Astrocyte of the spinal cord (primary cell): ENCODE measurements around the gene FFAR3.

Experiments
- DNase-seq: peaks from one replicate; pipeline ENCODE4 v3.0.0; 2011; ENCODE audit warnings: low read depth, low spot score
- H3K4me3 ChIP-seq: 2 replicates; pipeline ENCODE4 v1.5.1; 2011; ENCODE audit warnings: low read depth, mild to moderate bottlenecking, low read length, moderate library complexity
- in situ Hi-C: cut with HindIII; loops from 2 replicates; pipeline ENCODE4 v1.10.0; 2017; ENCODE audit warnings: low sequenced_read_pairs
- TF ChIP-seq, protein P1 (sequence below): IDR thresholded peaks from 2 replicates; pipeline ENCODE4 v1.5.1; 2012; ENCODE audit warnings: low read depth, mild to moderate bottlenecking, low read length, inconsistent platforms

FFAR3 gene

GRCh38 chr19:35357867-35358573 is at the start of gene FFAR3:
FFAR3 (plus strand) TSS chr19:35358460; CDS start chr19:35358891, 431 bp downstream.
- no peak within 1 kb of the TSS for H3K4me3 ChIP-seq
- no peak for DNase-seq
- in situ Hi-C loops: no loop called here
- TF ChIP-seq, protein P1, sequence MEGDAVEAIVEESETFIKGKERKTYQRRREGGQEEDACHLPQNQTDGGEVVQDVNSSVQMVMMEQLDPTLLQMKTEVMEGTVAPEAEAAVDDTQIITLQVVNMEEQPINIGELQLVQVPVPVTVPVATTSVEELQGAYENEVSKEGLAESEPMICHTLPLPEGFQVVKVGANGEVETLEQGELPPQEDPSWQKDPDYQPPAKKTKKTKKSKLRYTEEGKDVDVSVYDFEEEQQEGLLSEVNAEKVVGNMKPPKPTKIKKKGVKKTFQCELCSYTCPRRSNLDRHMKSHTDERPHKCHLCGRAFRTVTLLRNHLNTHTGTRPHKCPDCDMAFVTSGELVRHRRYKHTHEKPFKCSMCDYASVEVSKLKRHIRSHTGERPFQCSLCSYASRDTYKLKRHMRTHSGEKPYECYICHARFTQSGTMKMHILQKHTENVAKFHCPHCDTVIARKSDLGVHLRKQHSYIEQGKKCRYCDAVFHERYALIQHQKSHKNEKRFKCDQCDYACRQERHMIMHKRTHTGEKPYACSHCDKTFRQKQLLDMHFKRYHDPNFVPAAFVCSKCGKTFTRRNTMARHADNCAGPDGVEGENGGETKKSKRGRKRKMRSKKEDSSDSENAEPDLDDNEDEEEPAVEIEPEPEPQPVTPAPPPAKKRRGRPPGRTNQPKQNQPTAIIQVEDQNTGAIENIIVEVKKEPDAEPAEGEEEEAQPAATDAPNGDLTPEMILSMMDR: no peak

GRCh38 chr19:35308910-35309309 is 49.4 kb upstream of the FFAR3 start:
- TF ChIP-seq, protein P1: no peak
- no peak overlapping the region for H3K4me3 ChIP-seq
- no peak for DNase-seq
- in situ Hi-C loops: no loop called here

DNA sequence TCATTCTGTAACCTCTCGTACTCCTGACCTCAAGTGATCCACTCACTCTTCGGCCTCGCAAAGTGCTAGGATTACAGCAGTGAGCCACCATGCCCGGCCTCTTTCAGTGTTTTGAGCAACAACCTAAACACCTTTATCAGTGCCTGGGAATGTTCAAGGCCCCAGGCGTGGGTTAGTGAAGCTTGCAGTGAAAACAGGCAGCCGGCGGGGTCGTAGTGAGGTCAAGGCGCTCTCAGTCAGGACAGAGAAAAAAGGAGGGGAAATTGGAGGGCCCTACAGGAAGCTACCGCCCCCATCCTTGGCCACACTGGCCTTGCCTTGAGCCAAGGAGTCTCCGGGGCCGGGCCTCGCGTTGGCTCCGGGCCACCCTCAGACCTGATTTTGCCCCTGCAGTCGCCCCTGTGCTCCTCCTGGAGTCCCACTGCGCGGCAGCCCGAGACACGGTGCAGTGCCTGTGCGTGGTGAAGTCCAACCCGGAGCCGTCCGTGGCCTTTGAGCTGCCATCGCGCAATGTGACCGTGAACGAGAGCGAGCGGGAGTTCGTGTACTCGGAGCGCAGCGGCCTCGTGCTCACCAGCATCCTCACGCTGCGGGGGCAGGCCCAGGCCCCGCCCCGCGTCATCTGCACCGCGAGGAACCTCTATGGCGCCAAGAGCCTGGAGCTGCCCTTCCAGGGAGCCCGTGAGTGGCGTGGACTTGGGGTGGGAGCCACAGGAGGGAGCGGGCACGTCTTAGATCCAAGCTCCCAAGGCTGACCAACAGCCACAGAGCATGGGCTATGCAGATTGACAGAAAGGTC is 48.6 kb upstream of the FFAR3 start:
- TF ChIP-seq, protein P1: no peak
- no peak overlapping the region for H3K4me3 ChIP-seq
- in situ Hi-C loops: no loop called here
- DNase-seq: no peak

- in situ Hi-C loops: no loop called here
Measured at GRCh38 chr19:35310331-35310730, 47.9 kb upstream of the FFAR3 start.

DNA sequence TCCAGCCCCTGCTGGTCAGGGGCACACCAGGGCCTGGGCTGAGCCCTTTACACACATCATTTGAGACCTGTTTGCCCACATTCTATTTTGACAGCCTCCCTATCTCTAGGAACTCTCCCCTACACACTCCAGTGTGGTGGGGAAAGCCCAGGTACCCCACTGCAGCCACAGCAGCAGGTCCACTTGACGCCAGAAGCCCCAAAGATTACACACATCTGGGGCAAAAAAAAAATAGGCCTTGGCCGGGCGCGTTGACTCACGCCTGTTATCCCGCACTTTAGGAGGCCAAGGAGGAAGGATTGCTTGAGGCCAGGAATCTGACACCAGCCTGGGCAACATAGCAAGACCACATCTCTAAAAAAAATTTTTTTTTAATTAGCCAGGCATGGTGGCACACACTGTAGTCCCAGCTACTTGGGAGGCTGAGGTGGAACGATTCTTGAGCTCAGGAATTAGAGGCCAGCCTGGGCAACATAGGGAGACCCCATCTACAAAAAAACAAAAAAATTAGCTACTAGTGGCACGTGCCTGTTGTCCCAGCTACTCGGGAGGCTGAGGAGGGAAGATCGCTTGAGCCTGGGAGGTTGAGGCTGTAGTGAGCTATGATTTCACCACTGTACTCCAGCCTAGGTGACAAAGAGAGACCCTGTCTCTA is 47.3 kb upstream of the FFAR3 start:
- TF ChIP-seq, protein P1: no peak
- no peak overlapping the region for H3K4me3 ChIP-seq
- no peak for DNase-seq
- in situ Hi-C loops: no loop called here

More at GRCh38 chr19:35310331-35310730, 47.9 kb upstream of the FFAR3 start:
- TF ChIP-seq, protein P1: no peak
- no peak overlapping the region for H3K4me3 ChIP-seq
- DNase-seq: no peak

- TF ChIP-seq, protein P1: no peak
- no peak overlapping the region for H3K4me3 ChIP-seq
- in situ Hi-C loops: no loop called here
- DNase-seq: no peak
Measured at GRCh38 chr19:35311901-35312665, 46.2 kb upstream of the FFAR3 start.
